Neural crest cell (in vitro differentiated cells): ENCODE measurements around the gene KIF18A. TPM values are rescaled to one million over a fixed set of nuclear protein-coding genes. Genes with fewer than 3 reads are reported as not detected.

ENCODE experiments used
- DNase-seq: peaks from one replicate; pipeline ENCODE4 v3.0.0; 2021; ENCODE audit warnings: low read depth, mixed read lengths, low spot score
- H3K27ac Mint-ChIP-seq: one replicate; pipeline ENCODE4 v1.8.0; 2021; ENCODE audit warnings: mild to moderate bottlenecking, mixed read lengths; ENCODE audit not compliant: unreplicated experiment
- H3K27me3 Mint-ChIP-seq: 2 replicates; pipeline ENCODE4 v1.8.0; 2021; ENCODE audit warnings: low read depth, mild to moderate bottlenecking, mixed read lengths
- H3K36me3 Mint-ChIP-seq: 2 replicates; pipeline ENCODE4 v1.8.0; 2021; ENCODE audit warnings: low read depth, mild to moderate bottlenecking, mixed read lengths
- H3K4me1 Mint-ChIP-seq: 2 replicates; pipeline ENCODE4 v1.8.0; 2021; ENCODE audit warnings: mixed read lengths
- H3K4me3 Mint-ChIP-seq: one replicate; pipeline ENCODE4 v1.8.0; 2021; ENCODE audit warnings: mild to moderate bottlenecking, mixed read lengths
- H3K9me3 Mint-ChIP-seq: 2 replicates; pipeline ENCODE4 v1.8.0; 2021; ENCODE audit warnings: mixed read lengths
- long read RNA-seq: library from polyadenylated mRNA; unstranded; transcript quantifications from one replicate; pipeline ENCODE4 v2.0.0, GENCODE V29; 2020
- total RNA-seq: library from RNA; stranded (reverse); gene quantifications from 2 replicates; pipeline ENCODE4 v1.2.1, GENCODE V29; 2021
- TF ChIP-seq, protein P1 (sequence below): fragments of 200-600 bp; sonication (generic); conservative IDR thresholded peaks from 2 replicates; pipeline ENCODE4 v1.5.0; 2021; ENCODE audit warnings: antibody characterized with exemption, mild to moderate bottlenecking

KIF18A gene
- total RNA-seq = 27.6 and 28.2 TPM in 2 replicates
- long read RNA-seq, transcript KIF18A-201 (17 exons, 3,568 nt) = major isoform, 19 of 110 reads
- long read RNA-seq, partial matches to known transcripts = 80 of 110 reads
- long read RNA-seq, other reads (novel, unspliced or antisense) = 11 of 110 reads

DNA sequence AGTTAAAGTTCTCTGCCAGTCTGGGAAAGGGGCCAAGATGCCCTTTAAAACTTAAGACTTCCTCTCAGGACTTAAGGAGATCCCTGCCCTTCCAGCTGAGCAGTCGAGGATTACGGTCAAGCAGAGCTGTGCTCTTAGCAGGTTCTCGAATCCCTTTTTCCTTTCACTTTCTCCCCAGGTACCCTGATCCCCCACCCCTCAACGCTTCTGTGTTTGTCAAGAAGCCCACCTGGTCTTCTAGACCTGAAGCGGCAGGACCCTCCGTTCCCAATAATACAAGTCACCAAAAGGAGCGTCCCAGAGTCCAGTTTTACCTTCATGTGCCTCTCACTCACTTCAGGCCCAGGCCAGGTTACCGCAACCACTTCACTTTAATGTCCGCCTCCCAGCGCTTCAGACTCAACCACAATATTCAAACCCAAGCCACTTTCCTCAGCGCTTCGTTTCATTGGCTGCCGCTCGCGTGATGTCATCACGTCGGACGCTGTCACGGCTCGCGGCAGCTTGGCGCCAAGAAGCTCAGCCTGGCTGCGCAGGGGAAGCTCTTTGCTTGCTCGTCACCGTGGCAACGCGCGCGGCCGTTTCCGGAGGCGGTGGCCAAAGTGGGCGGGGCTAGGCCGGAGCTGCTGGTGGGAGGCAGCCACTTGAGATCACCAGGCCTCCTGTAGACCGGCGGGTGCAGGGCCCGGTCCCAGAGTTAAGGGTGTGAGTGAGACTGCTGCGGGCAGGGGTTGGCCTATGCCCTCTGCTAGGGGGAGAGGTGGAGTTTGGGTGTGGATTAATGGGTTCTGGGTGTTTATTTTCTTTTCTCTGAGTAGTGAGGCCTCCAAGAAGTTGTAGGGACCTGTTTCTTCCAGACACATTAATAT lies at the start of gene KIF18A, which contains the start of gene METTL15:
Gene KIF18A (minus strand): TSS at position 407 of the 869 bp plus-strand sequence. CDS start 10,209 bp downstream, outside the sequence.
Gene METTL15 (plus strand): TSS at position 639 of the 869 bp plus-strand sequence. CDS start 4,947 bp downstream, outside the sequence.
- peaks cover 64% of the 10 kb centered on the region for H3K4me1 Mint-ChIP-seq
- TF ChIP-seq, protein P1, sequence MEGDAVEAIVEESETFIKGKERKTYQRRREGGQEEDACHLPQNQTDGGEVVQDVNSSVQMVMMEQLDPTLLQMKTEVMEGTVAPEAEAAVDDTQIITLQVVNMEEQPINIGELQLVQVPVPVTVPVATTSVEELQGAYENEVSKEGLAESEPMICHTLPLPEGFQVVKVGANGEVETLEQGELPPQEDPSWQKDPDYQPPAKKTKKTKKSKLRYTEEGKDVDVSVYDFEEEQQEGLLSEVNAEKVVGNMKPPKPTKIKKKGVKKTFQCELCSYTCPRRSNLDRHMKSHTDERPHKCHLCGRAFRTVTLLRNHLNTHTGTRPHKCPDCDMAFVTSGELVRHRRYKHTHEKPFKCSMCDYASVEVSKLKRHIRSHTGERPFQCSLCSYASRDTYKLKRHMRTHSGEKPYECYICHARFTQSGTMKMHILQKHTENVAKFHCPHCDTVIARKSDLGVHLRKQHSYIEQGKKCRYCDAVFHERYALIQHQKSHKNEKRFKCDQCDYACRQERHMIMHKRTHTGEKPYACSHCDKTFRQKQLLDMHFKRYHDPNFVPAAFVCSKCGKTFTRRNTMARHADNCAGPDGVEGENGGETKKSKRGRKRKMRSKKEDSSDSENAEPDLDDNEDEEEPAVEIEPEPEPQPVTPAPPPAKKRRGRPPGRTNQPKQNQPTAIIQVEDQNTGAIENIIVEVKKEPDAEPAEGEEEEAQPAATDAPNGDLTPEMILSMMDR = no peak

GRCh38 chr11:28153586-28153985 lies 45.6 kb upstream of the KIF18A start:
- TF ChIP-seq, protein P1 = no peak
- DNase-seq = no peak
- Mint-ChIP-seq H3K4me3 (no peak overlapping the region), H3K36me3 (peaks cover 17% of the 10 kb centered on the region), H3K27ac (no peak overlapping the region), H3K4me1 (no peaks in the 10 kb centered on the region), H3K9me3 (peaks cover 6% of the 10 kb centered on the region), H3K27me3 (no peaks in the 10 kb centered on the region)

More for the DNA sequence above, at the start of gene KIF18A, which contains the start of gene METTL15:
- Mint-ChIP-seq H3K4me3 (peak within 1 kb of the TSS; percentile 99), H3K27me3 (no peaks in the 10 kb centered on the region), H3K27ac (peak within 1 kb of the TSS; percentile 99), H3K9me3 (no peaks in the 10 kb centered on the region), H3K36me3 (no peaks in the 10 kb centered on the region)
- DNase-seq = peak; percentile 99

- DNase-seq = no peak
- no peak overlapping the region for H3K4me3 Mint-ChIP-seq
- peaks cover 10% of the 10 kb centered on the region for H3K36me3 Mint-ChIP-seq
- TF ChIP-seq, protein P1 = no peak
- peaks cover 3% of the 10 kb centered on the region for H3K9me3 Mint-ChIP-seq
- no peaks in the 10 kb centered on the region for H3K4me1 Mint-ChIP-seq
- H3K27me3 Mint-ChIP-seq = no peaks in the 10 kb centered on the region
- no peak overlapping the region for H3K27ac Mint-ChIP-seq
Measured at GRCh38 chr11:28152743-28153142, 44.8 kb upstream of the KIF18A start.

DNA sequence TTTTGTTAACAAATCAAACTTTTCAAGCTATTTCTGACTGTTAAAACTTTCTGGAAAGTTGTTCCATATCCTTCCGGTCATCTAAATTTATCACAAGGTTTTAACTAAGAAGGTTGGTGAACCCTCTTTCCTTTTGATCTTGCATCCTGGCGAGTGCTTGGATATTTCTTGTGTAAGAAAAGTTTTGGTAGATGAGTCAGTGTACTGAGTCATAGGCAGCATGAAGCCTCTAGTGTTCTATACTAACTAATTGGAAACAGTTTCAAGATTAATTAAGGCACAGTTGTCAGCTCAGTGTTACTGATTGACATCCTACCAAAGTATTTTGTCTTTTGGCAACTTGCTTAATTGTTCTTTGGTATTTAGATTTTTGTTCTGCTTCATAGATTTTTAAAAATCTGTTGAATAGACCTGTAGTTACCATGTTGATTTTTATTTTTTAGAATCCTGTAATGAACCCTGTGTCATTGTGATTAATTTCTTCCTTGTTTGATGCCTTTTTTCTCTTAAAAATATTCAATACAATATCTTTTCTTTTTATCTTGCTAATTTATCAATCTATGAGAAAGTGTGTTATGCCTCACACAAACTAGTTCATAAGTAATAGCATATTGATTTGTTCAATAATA lies 38.3 kb upstream of the KIF18A start:
- no peak overlapping the region for H3K4me3 Mint-ChIP-seq
- no peaks in the 10 kb centered on the region for H3K27me3 Mint-ChIP-seq
- TF ChIP-seq, protein P1 = no peak
- no peak for DNase-seq
- H3K36me3 Mint-ChIP-seq = peaks cover under 1% of the 10 kb centered on the region
- peaks cover under 1% of the 10 kb centered on the region for H3K9me3 Mint-ChIP-seq
- H3K27ac Mint-ChIP-seq = no peak overlapping the region
- peaks cover 4% of the 10 kb centered on the region for H3K4me1 Mint-ChIP-seq

DNA sequence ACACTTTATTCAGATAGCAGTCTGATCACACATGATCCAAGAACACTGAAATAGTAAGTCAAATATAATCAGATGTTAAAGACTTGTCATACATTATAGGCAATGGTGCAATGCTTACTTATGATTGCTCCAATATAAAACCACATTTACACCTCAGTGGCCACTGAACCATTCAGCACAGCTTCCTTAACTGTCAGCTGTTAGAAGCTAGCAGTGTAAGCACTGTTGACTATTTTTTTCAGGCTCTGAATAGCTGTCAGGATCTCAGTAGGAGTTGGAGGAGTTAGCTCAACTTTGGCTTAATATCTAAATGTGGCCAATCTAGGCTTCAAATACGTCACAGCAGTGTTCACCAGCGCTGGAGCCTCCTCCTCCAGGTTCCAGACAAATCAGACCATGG lies 36.9 kb upstream of the KIF18A start:
- Mint-ChIP-seq H3K27me3 (no peaks in the 10 kb centered on the region), H3K4me1 (peaks cover 4% of the 10 kb centered on the region), H3K36me3 (peaks cover 7% of the 10 kb centered on the region), H3K27ac (no peak overlapping the region), H3K9me3 (peaks cover 5% of the 10 kb centered on the region), H3K4me3 (no peak overlapping the region)
- TF ChIP-seq, protein P1 = no peak
- no peak for DNase-seq
